K562 (cell line): ENCODE data around the gene ZNF750.

Experiments used
- CCAR2 ChIP-seq: fragments of 200-400 bp; formaldehyde crosslinking; IDR thresholded peaks from 2 replicates; pipeline ENCODE4 v1.6.1; 2017; ENCODE audit warnings: mild to moderate bottlenecking, low read depth, low read length
- EP300 ChIP-seq: IDR thresholded peaks from 2 replicates; pipeline ENCODE4 v1.6.1; 2012; ENCODE audit warnings: low read length, improper control_type of control experiment
- TBP ChIP-seq: optimal IDR thresholded peaks from 2 replicates; pipeline ENCODE3; 2011; ENCODE audit warnings: low read depth, low read length, improper control_type of control experiment
- ZNF76 ChIP-seq: fragments of 250-450 bp; sonication (Bioruptor Pico); IDR thresholded peaks from 2 replicates; pipeline ENCODE4 v1.4.0; 2020; ENCODE audit warnings: mild to moderate bottlenecking, moderate library complexity, borderline replicate concordance

DNA sequence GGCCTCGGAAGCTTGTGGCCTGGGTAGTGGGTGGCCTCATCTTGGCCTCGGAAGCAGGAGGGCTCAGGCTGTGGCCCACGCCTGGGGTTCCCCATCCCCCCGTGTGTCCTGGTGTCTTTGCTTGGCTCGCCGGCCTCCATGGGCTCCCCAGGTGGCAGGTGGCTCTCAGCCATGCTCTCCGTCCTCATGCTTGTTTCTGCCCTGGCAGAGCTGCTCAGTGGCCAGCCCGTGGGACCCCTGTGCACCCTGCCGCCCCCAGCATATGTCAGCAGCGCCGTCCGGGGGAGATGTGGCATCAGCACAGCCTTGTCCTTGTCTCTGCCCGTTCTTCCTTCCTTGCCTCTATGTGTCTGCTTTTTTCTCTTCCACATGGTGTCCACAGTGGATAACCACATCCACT is 49.4 kb downstream of the ZNF750 start:
- TF ChIP-seq CCAR2 (no peak), EP300 (no peak), TBP (no peak), ZNF76 (CRISPR knock-in tag) (no peak)
